ENCODE data around the gene RASD2.
"Not testable (repeated sequence)": the region's sequence is repeated elsewhere in the genome, so short reads cannot be mapped to it uniquely, and the experiment has no call there.

The RASD2 gene, protein sequence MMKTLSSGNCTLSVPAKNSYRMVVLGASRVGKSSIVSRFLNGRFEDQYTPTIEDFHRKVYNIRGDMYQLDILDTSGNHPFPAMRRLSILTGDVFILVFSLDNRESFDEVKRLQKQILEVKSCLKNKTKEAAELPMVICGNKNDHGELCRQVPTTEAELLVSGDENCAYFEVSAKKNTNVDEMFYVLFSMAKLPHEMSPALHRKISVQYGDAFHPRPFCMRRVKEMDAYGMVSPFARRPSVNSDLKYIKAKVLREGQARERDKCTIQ

DNA sequence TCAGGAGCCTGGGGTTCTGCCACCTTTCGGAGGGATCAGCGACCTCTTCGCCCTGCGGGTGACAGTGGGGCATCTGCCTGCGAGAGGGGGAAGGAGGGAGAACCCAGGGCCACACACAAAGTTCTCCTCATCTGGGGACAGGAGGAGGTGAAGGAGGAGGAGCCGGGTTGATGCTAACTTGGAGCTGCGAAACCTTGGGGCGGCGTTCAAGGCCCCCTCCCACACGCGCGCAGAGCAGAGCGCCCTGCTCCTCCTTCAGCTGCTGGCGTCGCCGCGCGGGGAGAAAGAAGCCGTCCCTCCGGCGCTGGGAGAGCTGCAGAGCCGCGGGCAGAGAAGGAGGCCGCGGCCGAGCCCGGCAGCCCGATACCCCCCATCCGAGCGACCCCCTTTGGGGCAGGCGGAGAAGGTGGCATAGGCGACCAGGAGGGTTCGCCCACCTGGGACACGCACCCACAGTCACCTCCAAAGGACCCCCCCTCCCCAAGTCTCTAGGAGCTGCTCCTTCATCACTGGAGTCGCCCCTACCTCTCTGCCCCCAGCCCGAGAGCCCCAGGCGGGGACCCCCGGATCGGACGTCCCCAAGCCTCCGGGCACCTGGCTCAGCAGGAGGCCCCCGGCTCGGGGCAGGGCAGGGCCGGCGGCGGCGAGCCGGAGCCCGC is at the start of gene RASD2:
RASD2 (plus strand) TSS at position 237 of the 659 bp plus-strand sequence. CDS start 5,979 bp downstream, outside the sequence.
- Histone ChIP-seq H3K4me1 (ENCODE audit: control insufficient read depth in 1 of 2, insufficient read depth in 2 of 2, low read length in 2 of 2) (peaks cover 0 to 39% of the 10 kb centered on the region in 2 donors), H3K27me3 (ENCODE audit: low read depth, low read length) (peaks cover 8% of the 10 kb centered on the region), H3K36me3 (ENCODE audit: control insufficient read depth in 1 of 2, insufficient read depth in 2 of 2, low read length in 2 of 2) (no peaks in the 10 kb centered on the region), H3K4me3 (ENCODE audit: low read depth in 1 of 2, low read length in 2 of 2) (peak within 1 kb of the TSS; percentile 61 to 75), H3K27ac (ENCODE audit: low read length) (no peak within 1 kb of the TSS), H3K9me3 (ENCODE audit: control insufficient read depth in 1 of 2, low read length in 2 of 2) (no peaks in the 10 kb centered on the region)

DNA sequence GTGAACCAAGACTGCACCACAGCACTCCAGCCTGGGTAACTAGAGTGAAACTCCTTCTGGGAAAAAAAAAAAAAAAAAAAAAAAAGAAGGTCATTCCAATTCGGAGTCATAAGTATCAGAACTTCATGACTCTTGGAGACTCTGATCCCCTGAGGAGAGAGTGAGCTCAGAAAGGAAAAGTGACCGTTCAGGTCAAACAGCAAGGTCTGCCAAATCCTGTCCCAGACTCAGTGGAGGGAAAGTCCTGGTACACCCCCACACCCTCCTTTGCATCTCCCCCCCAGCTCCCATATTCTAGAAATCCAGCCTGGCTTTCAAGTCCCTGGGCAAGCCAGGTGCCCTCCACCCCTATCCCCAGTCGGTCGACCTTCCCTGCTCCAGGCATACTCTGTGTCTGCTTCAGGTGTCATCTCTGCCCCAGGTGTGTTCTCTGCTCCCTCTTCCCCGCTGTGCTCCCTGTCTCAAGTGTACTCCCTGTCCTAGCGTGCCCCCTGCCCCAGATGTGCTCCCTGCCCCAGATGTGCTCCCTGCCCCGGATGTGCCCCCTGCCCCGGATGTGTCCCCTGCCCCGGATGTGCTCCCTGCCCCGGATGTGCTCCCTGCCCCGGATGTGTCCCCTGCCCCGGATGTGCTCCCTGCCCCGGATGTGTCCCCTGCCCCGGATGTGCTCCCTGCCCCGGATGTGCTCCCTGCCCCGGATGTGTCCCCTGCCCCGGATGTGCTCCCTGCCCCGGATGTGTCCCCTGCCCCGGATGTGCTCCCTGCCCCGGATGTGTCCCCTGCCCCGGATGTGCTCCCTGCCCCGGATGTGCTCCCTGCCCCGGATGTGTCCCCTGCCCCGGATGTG is 49.3 kb upstream of the RASD2 start:
- H3K27ac ChIP-seq (ENCODE audit: low read length); H3K9me3 ChIP-seq (ENCODE audit: control insufficient read depth in 1 of 2, low read length in 2 of 2); H3K4me1 ChIP-seq (ENCODE audit: control insufficient read depth in 1 of 2, insufficient read depth in 2 of 2, low read length in 2 of 2); H3K4me3 ChIP-seq (ENCODE audit: low read depth in 1 of 2, low read length in 2 of 2); H3K27me3 ChIP-seq (ENCODE audit: low read depth, low read length); H3K36me3 ChIP-seq (ENCODE audit: control insufficient read depth in 1 of 2, insufficient read depth in 2 of 2, low read length in 2 of 2): not testable (repeated sequence)

DNA sequence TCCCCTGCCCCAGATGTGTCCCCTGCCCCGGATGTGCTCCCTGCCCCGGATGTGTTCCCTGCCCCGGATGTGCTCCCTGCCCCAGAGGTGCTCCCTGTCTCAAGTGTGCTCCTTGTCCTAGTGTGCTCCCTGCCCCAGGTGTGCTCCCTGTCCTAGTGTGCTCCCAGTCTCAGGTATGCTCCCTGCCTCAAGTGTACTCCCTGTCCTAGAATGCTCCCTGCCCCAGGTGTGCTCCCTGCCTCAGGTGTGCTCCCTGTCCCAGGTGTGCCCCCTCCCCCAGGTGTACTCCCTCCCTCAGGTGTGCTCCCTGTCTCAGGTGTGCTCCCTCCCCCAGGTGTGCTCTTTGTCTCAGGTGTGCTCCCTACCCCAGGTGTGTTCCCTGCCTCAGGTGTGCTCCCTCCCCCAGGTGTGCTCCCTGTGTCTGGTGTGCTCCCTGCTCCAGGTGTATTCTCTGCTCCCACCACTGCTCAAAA is 48.7 kb upstream of the RASD2 start:
- H3K27ac ChIP-seq (ENCODE audit: low read length) = no peak overlapping the region
- H3K4me1 ChIP-seq (ENCODE audit: control insufficient read depth in 1 of 2, insufficient read depth in 2 of 2, low read length in 2 of 2) = no peaks in the 10 kb centered on the region
- no peak overlapping the region for H3K4me3 ChIP-seq (ENCODE audit: low read depth in 1 of 2, low read length in 2 of 2)
- no peaks in the 10 kb centered on the region for H3K9me3 ChIP-seq (ENCODE audit: control insufficient read depth in 1 of 2, low read length in 2 of 2)
- no peaks in the 10 kb centered on the region for H3K36me3 ChIP-seq (ENCODE audit: control insufficient read depth in 1 of 2, insufficient read depth in 2 of 2, low read length in 2 of 2)
- no peaks in the 10 kb centered on the region for H3K27me3 ChIP-seq (ENCODE audit: low read depth, low read length)

DNA sequence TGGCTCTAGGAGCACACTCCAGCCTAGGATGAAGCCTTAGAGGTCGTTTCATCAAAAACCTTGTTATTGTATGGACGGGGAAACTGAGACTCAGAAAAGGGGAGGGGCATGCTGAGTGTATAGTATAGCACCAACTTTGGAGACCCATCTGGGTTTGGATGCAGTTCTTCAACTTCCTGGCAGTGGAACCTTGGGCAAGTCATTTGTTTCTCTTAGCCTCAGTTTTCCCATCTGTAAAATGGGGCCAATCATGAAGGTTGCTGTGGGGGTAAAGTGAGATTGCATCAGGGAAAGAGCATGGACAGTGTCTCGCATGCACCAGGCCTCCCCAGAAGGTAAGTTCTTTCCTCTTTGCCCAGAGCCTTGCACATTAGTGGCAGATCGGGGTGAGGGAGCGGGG is 47.6 kb upstream of the RASD2 start:
- Histone ChIP-seq H3K9me3 (ENCODE audit: control insufficient read depth in 1 of 2, low read length in 2 of 2) (no peaks in the 10 kb centered on the region), H3K36me3 (ENCODE audit: control insufficient read depth in 1 of 2, insufficient read depth in 2 of 2, low read length in 2 of 2) (no peaks in the 10 kb centered on the region), H3K27ac (ENCODE audit: low read length) (no peak overlapping the region), H3K4me3 (ENCODE audit: low read depth in 1 of 2, low read length in 2 of 2) (no peak overlapping the region), H3K4me1 (ENCODE audit: control insufficient read depth in 1 of 2, insufficient read depth in 2 of 2, low read length in 2 of 2) (no peaks in the 10 kb centered on the region), H3K27me3 (ENCODE audit: low read depth, low read length) (no peaks in the 10 kb centered on the region)

DNA sequence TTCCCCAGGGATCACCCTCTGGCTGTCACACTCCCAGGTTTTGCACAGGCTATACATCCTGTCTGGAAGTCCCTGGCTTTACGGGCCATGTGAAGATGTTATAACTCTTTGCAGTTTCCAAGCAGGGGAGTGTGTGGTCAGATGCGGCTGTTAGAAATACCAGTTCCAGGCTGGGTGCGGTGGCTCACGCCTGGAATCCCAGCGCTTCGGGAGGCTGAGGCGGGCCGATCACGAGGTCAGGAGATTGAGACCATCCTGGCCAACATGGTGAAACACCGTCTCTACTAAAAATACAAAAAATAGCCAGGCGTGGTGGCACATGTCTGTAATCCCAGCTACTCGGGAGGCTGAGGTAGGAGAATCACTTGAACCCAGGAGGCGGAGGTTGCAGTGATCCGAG is 44.9 kb upstream of the RASD2 start:
- H3K27me3 ChIP-seq (ENCODE audit: low read depth, low read length); H3K27ac ChIP-seq (ENCODE audit: low read length); H3K4me3 ChIP-seq (ENCODE audit: low read depth in 1 of 2, low read length in 2 of 2); H3K36me3 ChIP-seq (ENCODE audit: control insufficient read depth in 1 of 2, insufficient read depth in 2 of 2, low read length in 2 of 2); H3K9me3 ChIP-seq (ENCODE audit: control insufficient read depth in 1 of 2, low read length in 2 of 2); H3K4me1 ChIP-seq (ENCODE audit: control insufficient read depth in 1 of 2, insufficient read depth in 2 of 2, low read length in 2 of 2): not testable (repeated sequence)

DNA sequence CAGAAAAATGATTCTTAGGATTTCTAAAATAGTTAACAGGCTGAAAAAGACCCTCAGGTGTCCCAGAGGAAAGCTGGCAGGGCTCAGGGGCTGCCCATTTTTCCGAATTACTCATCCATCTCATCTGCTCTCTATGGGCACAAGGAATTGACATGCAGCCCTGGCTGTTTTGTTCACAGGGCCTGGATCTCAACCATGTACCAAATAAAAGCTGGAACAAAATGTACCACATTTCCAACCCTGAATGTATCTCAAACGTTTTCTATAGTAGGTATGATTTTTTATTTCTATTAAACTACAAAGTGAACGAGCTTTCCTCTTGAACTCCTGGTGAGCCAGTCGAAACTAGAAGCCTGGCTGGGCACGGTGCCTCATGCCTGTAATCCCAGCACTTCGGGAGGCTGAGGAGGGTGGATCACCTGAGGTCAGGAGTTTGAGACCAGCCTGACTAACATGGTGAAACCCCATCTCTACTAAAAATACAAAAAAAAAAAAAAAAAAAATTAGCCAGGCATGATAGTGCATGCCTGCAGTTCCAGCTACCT is 43.8 kb upstream of the RASD2 start:
- Histone ChIP-seq H3K27ac (ENCODE audit: low read length) (no peak overlapping the region), H3K4me3 (ENCODE audit: low read depth in 1 of 2, low read length in 2 of 2) (no peak overlapping the region), H3K27me3 (ENCODE audit: low read depth, low read length) (no peaks in the 10 kb centered on the region), H3K9me3 (ENCODE audit: control insufficient read depth in 1 of 2, low read length in 2 of 2) (no peaks in the 10 kb centered on the region), H3K4me1 (ENCODE audit: control insufficient read depth in 1 of 2, insufficient read depth in 2 of 2, low read length in 2 of 2) (no peaks in the 10 kb centered on the region), H3K36me3 (ENCODE audit: control insufficient read depth in 1 of 2, insufficient read depth in 2 of 2, low read length in 2 of 2) (no peaks in the 10 kb centered on the region)

DNA sequence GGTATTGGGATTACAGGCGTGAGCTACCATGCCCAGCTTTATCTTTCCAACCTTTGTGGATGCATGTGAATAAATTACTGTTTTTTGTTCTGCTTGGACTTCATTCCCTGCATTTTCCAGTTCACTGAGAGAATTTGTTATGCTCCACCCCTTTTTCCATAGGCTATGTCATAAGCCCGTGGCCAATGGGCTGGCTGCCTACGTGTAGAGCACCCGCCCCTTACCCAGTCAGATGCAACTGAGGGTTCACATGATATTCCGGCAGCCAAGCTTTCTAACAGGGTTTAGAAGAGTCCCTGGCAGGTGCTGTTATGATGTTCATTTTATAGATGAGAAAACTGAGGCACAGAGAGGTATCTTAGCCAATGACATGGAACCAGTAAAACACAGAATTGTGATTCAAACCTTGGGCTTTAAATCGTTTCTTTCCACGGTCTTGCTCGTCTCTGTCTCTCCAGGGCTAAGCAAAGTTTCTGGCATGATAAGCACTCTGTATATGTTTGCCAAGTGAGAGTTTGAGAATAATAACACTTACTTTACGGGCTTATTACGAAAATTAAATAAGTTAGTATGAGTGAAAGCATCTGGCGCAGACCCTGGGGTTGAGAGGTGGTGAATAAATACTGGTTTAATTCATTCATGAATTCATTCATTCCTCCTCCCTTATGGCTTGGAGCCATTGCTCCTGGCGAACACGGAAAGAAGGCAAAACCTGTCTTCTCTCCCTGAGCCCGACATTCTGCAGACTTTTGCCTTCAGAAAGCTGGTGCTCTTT is 42.4 kb upstream of the RASD2 start:
- no peak overlapping the region for H3K27ac ChIP-seq (ENCODE audit: low read length)

DNA sequence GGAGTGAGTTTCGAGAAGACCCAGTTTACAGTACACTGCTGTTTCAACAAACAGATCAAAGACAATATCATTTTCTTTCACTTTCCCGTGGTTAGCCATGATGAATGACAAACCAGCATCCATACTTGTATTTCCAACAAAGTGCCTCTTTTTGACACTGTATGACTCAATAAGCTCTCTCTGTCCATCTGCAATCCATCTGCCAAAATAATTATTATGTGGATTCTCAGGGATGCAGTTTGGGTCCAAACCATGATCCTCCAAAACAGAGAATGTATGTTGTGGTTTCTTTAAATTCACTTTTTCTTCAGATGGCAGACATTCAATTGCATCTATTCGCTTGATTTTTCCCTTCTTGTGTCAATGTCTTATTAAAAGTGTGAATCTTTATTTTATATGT is 37.8 kb upstream of the RASD2 start:
- no peaks in the 10 kb centered on the region for H3K9me3 ChIP-seq (ENCODE audit: control insufficient read depth in 1 of 2, low read length in 2 of 2)
- H3K27me3 ChIP-seq (ENCODE audit: low read depth, low read length) = no peaks in the 10 kb centered on the region
- H3K4me1 ChIP-seq (ENCODE audit: control insufficient read depth in 1 of 2, insufficient read depth in 2 of 2, low read length in 2 of 2) = no peaks in the 10 kb centered on the region
- H3K4me3 ChIP-seq (ENCODE audit: low read depth in 1 of 2, low read length in 2 of 2) = no peak overlapping the region
- no peaks in the 10 kb centered on the region for H3K36me3 ChIP-seq (ENCODE audit: control insufficient read depth in 1 of 2, insufficient read depth in 2 of 2, low read length in 2 of 2)
- H3K27ac ChIP-seq (ENCODE audit: low read length) = no peak overlapping the region

More for the DNA sequence above, 42.4 kb upstream of the RASD2 start:
- no peaks in the 10 kb centered on the region for H3K4me1 ChIP-seq (ENCODE audit: control insufficient read depth in 1 of 2, insufficient read depth in 2 of 2, low read length in 2 of 2)
- H3K36me3 ChIP-seq (ENCODE audit: control insufficient read depth in 1 of 2, insufficient read depth in 2 of 2, low read length in 2 of 2) = no peaks in the 10 kb centered on the region
- no peak overlapping the region for H3K4me3 ChIP-seq (ENCODE audit: low read depth in 1 of 2, low read length in 2 of 2)
- no peaks in the 10 kb centered on the region for H3K9me3 ChIP-seq (ENCODE audit: control insufficient read depth in 1 of 2, low read length in 2 of 2)
- no peaks in the 10 kb centered on the region for H3K27me3 ChIP-seq (ENCODE audit: low read depth, low read length)

DNA sequence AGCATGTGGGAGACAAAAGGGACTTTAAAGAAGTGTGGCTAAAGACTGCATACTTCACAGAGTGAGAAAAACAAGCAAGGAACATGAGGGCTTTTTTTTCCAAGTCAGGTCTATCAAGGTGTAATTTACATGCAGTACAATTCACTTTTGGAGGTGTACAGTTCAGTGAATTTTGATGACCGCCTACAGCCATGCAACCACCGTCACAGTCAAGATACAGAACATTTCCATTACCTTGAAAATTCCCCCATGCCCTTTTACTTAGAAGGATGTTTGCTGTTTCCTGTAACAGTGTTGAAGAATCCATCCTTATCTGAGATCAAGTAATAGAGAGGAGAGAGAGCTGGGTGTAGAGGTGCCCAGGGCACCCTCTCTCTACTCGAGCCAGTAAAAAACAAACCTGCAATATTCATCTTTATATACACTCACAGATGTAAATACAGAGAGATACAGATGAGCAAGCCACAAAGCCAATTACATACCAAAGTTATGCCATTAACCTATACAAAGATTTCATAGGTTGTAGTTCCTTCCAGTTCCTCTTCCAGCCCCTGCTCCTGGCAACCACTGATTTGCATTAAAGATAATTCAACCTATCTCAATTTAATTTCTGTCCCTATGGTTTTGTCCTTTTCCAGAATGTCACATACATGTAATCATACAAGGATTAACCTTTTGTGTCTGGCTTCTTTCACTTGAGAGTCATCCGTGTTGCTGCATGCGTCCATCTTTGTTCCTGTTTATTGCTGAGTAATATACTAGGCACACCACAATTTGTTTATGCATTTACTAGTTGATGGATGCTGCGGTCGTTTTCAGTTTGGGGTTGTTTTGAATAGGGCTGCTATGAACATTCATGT is 35.0 kb upstream of the RASD2 start:
- Histone ChIP-seq H3K27ac (ENCODE audit: low read length) (no peak overlapping the region), H3K4me1 (ENCODE audit: control insufficient read depth in 1 of 2, insufficient read depth in 2 of 2, low read length in 2 of 2) (no peaks in the 10 kb centered on the region), H3K4me3 (ENCODE audit: low read depth in 1 of 2, low read length in 2 of 2) (no peak overlapping the region), H3K36me3 (ENCODE audit: control insufficient read depth in 1 of 2, insufficient read depth in 2 of 2, low read length in 2 of 2) (no peaks in the 10 kb centered on the region), H3K27me3 (ENCODE audit: low read depth, low read length) (no peaks in the 10 kb centered on the region), H3K9me3 (ENCODE audit: control insufficient read depth in 1 of 2, low read length in 2 of 2) (no peaks in the 10 kb centered on the region)

DNA sequence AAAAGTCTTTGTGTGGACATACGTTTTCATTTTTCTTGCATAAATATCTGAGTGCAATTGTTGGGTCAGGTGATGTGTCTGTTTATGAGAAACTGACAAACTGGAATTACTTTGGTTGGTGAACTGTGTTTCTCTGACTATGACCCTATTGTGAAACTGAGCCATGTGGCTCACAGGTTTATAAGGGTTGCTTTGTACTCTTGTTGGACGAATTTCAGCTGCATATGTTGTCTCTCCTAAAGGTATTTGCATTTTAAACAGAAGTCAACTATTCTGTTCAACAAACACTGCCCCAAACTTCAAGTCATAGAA is 34.4 kb upstream of the RASD2 start:
- no peak overlapping the region for H3K27ac ChIP-seq (ENCODE audit: low read length)
- H3K4me3 ChIP-seq (ENCODE audit: low read depth in 1 of 2, low read length in 2 of 2) = no peak overlapping the region
- H3K4me1 ChIP-seq (ENCODE audit: control insufficient read depth in 1 of 2, insufficient read depth in 2 of 2, low read length in 2 of 2) = no peaks in the 10 kb centered on the region
- no peaks in the 10 kb centered on the region for H3K27me3 ChIP-seq (ENCODE audit: low read depth, low read length)
- H3K36me3 ChIP-seq (ENCODE audit: control insufficient read depth in 1 of 2, insufficient read depth in 2 of 2, low read length in 2 of 2) = no peaks in the 10 kb centered on the region
- no peaks in the 10 kb centered on the region for H3K9me3 ChIP-seq (ENCODE audit: control insufficient read depth in 1 of 2, low read length in 2 of 2)

Measured in muscle layer of duodenum (tissue), 2 donors.